ENCODE results near the gene PPM1J. TPM values are rescaled to one million over a fixed set of nuclear protein-coding genes. Genes with fewer than 3 reads are reported as not detected.

Gene PPM1J
- total RNA-seq, 1 donor from 2014 or later: 1.6 TPM

DNA sequence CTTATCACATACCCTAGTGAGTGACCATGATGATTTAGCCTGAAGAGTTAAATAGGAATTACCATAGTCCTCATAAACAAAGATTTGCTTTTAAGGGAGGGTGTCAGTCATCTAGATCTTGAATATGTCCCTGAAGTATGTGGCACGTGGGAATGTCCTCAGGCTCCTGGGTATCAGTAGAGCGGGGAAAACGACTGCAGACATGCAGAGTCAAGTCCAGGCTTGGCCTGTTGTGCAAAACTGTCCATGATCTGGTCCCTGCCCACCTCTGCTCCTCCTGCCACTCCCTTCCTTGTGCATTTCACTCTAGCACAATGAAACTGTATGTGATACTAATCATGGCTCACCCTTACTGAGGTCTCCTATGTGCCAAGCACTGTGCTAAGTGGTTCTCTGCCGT lies 27.8 kb downstream of the PPM1J start:
- peaks cover 13% of the 10 kb centered on the region for H3K36me3 Mint-ChIP-seq (ENCODE audit: low read depth, unreplicated experiment)
- H3K27ac Mint-ChIP-seq (ENCODE audit: unreplicated experiment): no peak overlapping the region
- peaks cover 3% of the 10 kb centered on the region for H3K4me1 Mint-ChIP-seq (ENCODE audit: unreplicated experiment)
- no peaks in the 10 kb centered on the region for H3K9me3 Mint-ChIP-seq (ENCODE audit: unreplicated experiment)
- no peak overlapping the region for H3K4me3 Mint-ChIP-seq (ENCODE audit: unreplicated experiment)
- peaks cover 2% of the 10 kb centered on the region for H3K27me3 Mint-ChIP-seq (ENCODE audit: unreplicated experiment)
- DNase-seq (ENCODE audit: low spot score): no peak
- no peak for TF ChIP-seq CTCF (IDR thresholded peaks at IDR 0.05; ENCODE audit: unreplicated experiment)

DNA sequence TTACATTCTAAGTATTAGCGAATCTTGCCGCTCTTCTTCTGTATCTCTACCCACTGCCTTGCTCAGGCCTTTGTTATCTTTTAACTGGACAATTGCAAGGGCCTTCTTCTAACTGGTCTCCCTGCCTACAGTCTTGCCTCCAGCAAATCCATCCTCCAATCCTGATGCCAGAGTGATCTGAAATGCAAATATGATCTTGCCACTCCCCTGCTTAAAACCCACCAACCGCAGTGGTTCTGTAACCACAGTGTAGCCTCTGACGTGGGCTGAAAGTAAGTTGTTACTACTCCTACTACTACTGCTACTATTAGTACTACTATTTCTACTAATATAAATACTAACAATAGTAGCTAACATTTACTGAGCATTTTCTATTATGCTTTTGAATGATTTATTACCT lies 28.3 kb downstream of the PPM1J start:
- no peak for DNase-seq (ENCODE audit: low spot score)
- Mint-ChIP-seq H3K27ac (ENCODE audit: unreplicated experiment) (no peak overlapping the region), H3K36me3 (ENCODE audit: low read depth, unreplicated experiment) (peaks cover 13% of the 10 kb centered on the region)

DNA sequence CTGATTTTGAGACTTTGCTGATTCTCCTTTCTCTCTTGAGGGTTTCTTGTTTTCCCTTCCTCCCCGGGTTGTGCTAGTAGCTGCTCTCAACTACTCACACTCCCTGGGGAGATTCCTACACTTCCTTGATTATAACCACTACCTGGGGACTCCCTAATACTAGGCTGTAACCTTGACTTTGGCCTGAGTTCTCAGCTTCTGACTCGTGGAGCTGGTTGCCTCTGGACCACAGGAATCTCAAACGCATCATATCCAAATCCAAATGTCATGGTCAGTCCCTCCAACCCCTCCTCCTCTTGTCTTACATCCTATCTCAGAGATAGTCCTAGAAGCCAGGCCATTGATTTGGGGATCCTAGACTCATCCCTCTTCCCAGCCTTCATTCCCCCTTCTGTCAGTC lies 28.7 kb downstream of the PPM1J start:
- Mint-ChIP-seq H3K4me3 (ENCODE audit: unreplicated experiment) (no peak overlapping the region), H3K27ac (ENCODE audit: unreplicated experiment) (no peak overlapping the region), H3K4me1 (ENCODE audit: unreplicated experiment) (peaks cover 3% of the 10 kb centered on the region), H3K9me3 (ENCODE audit: unreplicated experiment) (no peaks in the 10 kb centered on the region), H3K27me3 (ENCODE audit: unreplicated experiment) (peaks cover 2% of the 10 kb centered on the region), H3K36me3 (ENCODE audit: low read depth, unreplicated experiment) (peaks cover 13% of the 10 kb centered on the region)
- DNase-seq (ENCODE audit: low spot score): no peak
- no peak for TF ChIP-seq CTCF (IDR thresholded peaks at IDR 0.05; ENCODE audit: unreplicated experiment)

More for the DNA sequence above, 28.3 kb downstream of the PPM1J start:
- Mint-ChIP-seq H3K4me1 (ENCODE audit: unreplicated experiment) (peaks cover 3% of the 10 kb centered on the region), H3K4me3 (ENCODE audit: unreplicated experiment) (no peak overlapping the region), H3K9me3 (ENCODE audit: unreplicated experiment) (no peaks in the 10 kb centered on the region), H3K27me3 (ENCODE audit: unreplicated experiment) (peaks cover 2% of the 10 kb centered on the region)
- no peak for TF ChIP-seq CTCF (IDR thresholded peaks at IDR 0.05; ENCODE audit: unreplicated experiment)

GRCh38 chr1:112685913-112686312 lies 29.2 kb downstream of the PPM1J start:
- Mint-ChIP-seq H3K27me3 (ENCODE audit: unreplicated experiment) (peaks cover 2% of the 10 kb centered on the region), H3K9me3 (ENCODE audit: unreplicated experiment) (no peaks in the 10 kb centered on the region), H3K27ac (ENCODE audit: unreplicated experiment) (no peak overlapping the region), H3K36me3 (ENCODE audit: low read depth, unreplicated experiment) (peaks cover 13% of the 10 kb centered on the region), H3K4me1 (ENCODE audit: unreplicated experiment) (peaks cover 3% of the 10 kb centered on the region), H3K4me3 (ENCODE audit: unreplicated experiment) (no peak overlapping the region)
- no peak for DNase-seq (ENCODE audit: low spot score)
- no peak for TF ChIP-seq CTCF (IDR thresholded peaks at IDR 0.05; ENCODE audit: unreplicated experiment)

GRCh38 chr1:112678605-112679004 lies 36.5 kb downstream of the PPM1J start:
- Mint-ChIP-seq H3K36me3 (ENCODE audit: low read depth, unreplicated experiment) (no peaks in the 10 kb centered on the region), H3K4me1 (ENCODE audit: unreplicated experiment) (peaks cover 13% of the 10 kb centered on the region), H3K9me3 (ENCODE audit: unreplicated experiment) (no peaks in the 10 kb centered on the region), H3K27me3 (ENCODE audit: unreplicated experiment) (peaks cover 6% of the 10 kb centered on the region), H3K27ac (ENCODE audit: unreplicated experiment) (peak overlapping the region; percentile 32), H3K4me3 (ENCODE audit: unreplicated experiment) (no peak overlapping the region)
- TF ChIP-seq CTCF (IDR thresholded peaks at IDR 0.05; ENCODE audit: unreplicated experiment): no peak
- no peak for DNase-seq (ENCODE audit: low spot score)

All from endothelial cell (in vitro differentiated cells).